NCI-H2029 treated with DMSO at 0.1 percent for 48 hours (cell line): ENCODE results near the gene CA12.
"Not testable (repeated sequence)": the region's sequence is repeated elsewhere in the genome, so short reads cannot be mapped to it uniquely, and the experiment has no call there.

Experiments
- DNase-seq: peaks from one replicate; lab custom pipeline; 2025; lab: John Stamatoyannopoulos, UW

CA12 gene

GRCh38 chr15:63335543-63336240 is 46.0 kb downstream of the CA12 start:
- no peak for DNase-seq

GRCh38 chr15:63334821-63335220 is 46.8 kb downstream of the CA12 start:
- DNase-seq, result no peak

- DNase-seq, result peak; percentile 17
Measured at GRCh38 chr15:63332367-63333124, 49.1 kb downstream of the CA12 start.

DNA sequence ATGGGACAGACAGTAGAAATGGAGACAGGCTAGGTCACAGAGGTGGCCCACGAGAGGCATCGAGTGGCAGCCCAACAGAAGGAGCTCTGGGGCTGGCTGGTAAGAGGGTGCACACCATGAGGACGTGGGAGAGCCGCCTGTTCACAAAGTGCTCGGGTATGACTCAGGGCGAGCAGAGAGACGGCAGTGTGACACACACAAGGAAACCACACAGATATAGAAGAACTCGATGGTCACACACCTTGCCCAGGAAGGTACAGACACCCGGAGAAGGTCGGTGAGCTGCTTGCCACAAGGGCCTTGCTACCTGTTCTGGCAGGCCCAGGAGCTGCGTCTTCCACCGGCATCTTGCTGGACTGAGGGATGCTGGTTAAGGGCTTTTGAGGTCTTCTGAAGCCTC is 50.2 kb downstream of the CA12 start:
- DNase-seq, result no peak

DNA sequence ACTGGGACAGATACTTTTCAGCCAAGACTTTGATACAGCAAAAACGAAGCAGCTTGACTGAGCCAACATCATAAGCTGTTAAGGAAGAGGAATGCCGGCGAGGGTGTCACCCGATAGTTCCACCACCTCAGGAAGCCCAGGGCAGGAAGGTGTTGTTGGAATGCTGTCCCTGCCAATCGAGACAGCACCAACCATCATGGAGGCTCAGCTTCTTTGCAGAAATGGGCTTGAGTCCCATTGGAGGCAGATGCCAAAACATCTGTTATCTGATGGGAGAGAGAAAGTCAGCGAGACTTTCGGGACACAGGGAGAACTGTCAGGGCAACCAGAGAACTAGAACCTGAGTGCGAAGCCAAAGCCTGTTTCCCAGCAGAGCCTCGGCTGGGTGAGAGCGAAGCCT is 50.7 kb downstream of the CA12 start:
- no peak for DNase-seq

DNA sequence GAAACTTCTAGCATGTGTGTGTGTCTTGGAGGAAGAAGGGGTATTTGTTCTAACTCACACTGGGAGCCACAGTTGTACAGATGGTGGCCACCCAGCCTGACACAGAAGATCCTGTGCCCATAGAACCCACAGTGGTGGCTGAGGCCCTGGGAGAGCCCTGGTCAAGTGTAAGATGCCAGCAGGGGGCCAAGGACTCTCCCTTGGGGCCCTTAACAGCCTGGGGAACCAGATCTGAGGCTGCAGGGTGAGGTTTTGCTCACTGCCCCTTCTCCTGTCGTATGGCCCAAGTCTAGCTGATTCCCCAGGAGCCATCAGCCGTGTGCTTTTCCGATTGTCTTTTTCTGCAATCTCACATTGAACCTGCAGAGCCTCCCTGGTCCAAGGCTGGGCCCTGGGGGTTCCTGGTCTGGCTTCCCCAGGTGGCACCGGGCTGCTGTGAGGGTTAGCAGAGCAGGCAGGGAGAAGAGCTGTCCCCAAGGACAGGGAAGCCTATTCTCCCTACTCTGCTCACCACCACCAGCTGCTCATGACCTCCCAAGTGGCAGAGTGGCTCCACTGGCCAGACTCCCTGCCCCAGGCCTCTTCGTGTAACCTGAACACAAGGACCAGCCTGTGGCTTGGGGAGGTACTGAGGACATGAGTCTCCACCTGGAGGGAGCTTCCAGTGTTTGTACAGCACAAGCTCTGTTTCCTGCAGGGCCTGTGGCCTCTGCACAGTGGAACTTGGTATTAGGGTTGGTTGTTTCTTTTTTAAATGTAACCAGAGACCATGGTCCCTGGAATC is 51.9 kb downstream of the CA12 start:
- no peak for DNase-seq

DNA sequence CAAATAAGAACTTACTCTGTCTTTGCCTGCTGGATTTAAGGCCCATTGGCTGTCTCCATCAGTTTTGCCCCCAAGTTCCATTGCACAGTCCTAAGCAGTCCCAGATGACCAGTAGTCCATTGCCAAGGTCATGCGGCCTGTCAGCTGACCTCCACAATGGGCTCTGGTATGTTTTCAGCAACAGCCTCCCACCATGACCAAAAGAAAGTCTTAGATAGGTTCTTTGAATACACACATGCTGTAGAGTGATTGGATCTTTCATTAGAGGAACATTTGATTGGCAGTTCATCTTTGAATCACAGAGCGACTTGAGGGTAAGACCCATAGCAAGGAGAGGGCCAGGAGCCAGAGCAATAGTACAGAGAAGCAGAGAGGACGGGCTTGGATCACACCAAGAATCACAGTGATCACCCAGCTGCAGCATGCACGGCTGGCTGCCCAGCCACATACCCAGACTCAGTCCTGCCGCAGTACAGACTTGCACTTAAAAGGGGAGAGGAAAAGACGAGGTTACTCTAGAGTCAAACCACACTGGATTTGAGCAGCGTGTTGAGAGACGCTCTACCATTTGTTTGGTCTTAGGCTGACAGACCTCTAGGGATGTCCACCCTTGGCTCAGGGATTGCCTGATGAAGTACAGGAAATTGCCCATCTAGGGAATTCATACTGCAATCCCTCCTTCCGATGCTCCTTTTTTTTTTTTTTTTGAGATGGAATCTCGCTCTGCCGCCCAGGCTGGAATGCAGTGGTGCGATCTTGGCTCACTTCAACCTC is 53.8 kb downstream of the CA12 start:
- no peak for DNase-seq

DNA sequence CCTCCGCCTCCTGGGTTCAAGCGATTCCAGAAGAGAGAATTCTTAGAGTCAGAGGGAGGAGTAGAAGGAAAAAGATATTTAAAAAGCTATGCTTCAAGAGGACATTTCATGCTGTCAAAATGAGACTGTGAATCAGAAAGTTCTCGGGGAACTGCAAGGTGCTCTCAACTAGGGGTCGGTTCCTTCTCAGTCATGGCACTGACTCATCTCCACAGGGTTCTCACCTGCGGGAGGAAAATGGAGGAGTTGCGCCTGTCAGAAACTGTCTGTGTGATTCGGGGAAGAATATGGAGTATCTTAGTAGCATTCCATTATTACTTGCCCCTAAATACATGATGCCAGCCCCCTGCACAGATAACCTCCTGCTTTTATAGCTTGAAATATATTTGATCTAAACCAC is 56.9 kb downstream of the CA12 start:
- DNase-seq, result no peak

GRCh38 chr15:63323798-63324563 is 57.7 kb downstream of the CA12 start:
- DNase-seq, result no peak

DNA sequence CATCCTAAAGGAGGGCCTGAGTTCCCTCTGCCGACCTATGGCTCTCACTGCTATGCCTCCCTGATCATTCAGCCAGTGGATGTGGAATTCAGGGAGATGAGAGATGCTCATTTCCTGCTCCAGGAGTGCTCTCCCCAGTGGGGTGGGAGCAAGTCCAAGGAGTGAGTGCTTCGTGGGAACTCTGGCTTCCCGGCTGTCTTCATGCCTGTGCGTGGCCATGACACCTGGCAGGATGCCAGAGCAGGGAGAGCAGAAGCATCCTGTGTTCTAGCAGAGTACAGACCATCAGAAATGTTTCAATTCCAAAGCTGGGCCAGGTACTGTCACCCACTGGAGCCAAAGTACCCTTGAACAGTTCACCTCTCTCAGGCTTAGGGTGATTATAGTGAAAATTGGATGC is 59.1 kb downstream of the CA12 start:
- DNase-seq, result no peak

DNA sequence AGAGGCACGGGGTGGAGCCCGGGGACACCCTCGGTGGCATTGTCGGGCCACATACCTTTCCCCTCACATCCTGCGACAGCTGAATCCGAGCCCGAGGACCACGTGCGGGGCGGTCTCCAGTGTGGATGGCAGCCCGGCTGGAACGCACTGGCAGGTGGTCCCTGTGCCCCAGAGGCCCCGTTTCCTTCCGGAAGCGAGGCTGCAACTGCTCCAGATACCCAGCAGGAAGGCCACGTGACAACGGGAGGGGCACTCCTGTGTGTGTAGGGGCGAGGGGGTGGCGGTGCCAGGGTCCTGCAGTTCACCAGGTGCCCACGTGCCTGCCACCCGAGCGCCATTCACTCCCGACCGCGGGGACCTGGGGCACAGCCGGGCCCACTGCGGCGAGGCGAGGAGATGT is 60.2 kb downstream of the CA12 start:
- no peak for DNase-seq

GRCh38 chr15:63320981-63321380 is 60.7 kb downstream of the CA12 start:
- DNase-seq, result not testable (repeated sequence)

DNA sequence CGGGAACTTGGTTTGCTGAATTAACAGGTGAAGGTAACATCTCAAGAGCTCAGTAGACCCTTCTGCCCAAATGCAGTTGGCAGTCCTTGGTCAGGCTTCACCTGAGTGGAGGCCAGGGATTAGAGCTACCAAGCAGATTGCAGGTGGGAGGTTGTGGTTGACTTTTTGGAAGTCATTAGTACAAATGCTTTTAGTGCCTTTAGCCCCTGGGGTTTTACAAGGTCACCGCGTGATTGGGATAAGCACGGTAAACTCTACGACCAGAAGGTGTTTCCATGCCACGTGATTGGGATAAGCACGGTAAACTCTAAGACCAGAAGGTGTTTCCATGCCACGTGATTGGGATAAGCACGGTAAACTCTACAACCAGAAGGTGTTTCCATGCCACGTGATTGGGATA is 61.2 kb downstream of the CA12 start:
- not testable (repeated sequence) for DNase-seq

GRCh38 chr15:63319065-63319464 is 62.6 kb downstream of the CA12 start:
- no peak for DNase-seq

- no peak for DNase-seq
Measured at GRCh38 chr15:63318344-63318743, 63.3 kb downstream of the CA12 start.

- DNase-seq, result no peak
Measured at GRCh38 chr15:63314409-63314808, 67.2 kb downstream of the CA12 start.

GRCh38 chr15:63313825-63314224 is 67.8 kb downstream of the CA12 start:
- DNase-seq, result no peak

DNA sequence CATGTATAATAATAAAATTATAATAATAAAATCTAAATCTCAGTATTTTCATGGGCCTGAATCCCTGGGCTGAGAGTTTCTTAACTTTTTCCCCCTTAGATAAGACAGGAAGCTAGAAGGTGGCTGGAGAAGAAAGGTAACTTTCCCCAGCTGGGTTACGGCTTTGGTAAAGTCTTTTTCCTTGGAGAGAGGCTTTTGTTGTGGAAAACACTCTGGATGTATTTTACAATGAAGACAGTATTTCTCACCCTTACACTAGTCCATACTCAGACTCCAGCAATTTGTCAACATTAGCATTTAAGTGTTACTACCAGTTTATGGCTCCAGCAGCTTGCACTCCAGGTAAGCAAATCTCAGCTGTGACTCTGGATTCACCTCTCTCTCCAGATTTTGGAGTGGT is 69.4 kb downstream of the CA12 start:
- DNase-seq, result no peak

- no peak for DNase-seq
Measured at GRCh38 chr15:63310646-63311045, 71.0 kb downstream of the CA12 start.

DNA sequence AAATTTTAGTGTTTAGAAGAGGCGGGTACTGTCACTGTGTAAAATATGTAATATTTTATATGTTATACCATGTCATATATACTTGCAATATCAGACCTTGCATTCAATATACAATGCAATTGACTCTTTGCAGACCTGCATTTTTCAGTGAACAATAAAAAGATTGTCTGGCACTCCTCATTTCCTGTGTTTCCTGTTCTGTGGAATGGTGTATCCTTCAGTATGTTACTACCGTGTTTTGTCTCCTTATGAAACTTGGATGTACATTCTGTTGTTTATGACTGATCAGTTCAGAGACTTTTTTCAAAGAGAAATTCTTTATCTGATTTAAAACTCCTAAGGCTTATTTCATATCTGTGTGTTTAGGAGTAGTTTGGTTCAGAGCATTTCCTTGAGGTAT is 72.7 kb downstream of the CA12 start:
- no peak for DNase-seq

DNA sequence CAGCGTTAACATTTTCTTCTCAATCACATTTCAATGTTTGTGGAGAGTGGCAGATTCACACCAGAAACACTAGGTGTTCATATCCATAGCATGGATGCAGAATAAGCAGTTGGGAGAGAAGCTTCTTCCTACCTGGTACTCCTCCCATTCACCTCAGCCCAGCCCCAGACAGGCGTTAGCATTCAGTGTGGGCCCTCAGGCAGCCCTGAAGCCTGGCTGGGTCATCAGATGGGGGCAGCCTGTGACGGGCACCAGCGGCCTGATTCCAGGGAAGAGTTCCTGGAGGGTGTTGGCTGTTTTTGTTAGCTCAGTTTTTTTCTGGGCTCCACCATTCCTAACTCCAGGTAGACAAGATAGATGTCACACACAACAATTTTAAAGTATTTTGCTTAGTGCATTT is 73.2 kb downstream of the CA12 start:
- no peak for DNase-seq
